HCT116 (cell line): Measurements from ENCODE around the gene BAIAP2L1. TPM values are rescaled to one million over a fixed set of nuclear protein-coding genes. Genes with fewer than 3 reads are reported as not detected.

ENCODE experiments used
- ATAC-seq: fragments of 200-7000 bp; cut with Tn5 transposase; 2 replicates; pipeline ENCODE4 v1.9.1; 2020; ENCODE audit warnings: mild to moderate bottlenecking, moderate library complexity
- BruUV-seq: library from RNA; stranded (reverse); fragments of 400-500 nt; replicated peaks from 2 replicates; lab custom pipeline; 2021; lab: Mats Ljungman, UMichigan
- CTCF ChIA-PET: fragments of 300-600 bp; sonication (Branson Sonifier 250); formaldehyde crosslinking; loops from one replicate; lab custom pipeline; 2021; ENCODE audit warnings: antibody characterized with exemption; lab: Charles Lee
- POLR2A ChIA-PET: fragments of 300-600, 350-600 bp; sonication (Branson Sonifier 250); formaldehyde crosslinking; loops from one replicate; lab custom pipeline; 2021; ENCODE audit warnings: antibody characterized with exemption; lab: Charles Lee
- RAD21 ChIA-PET, 2 experiments: fragments of 300-600 bp; sonication (Branson Sonifier 250); formaldehyde crosslinking; loops; one replicate each; lab custom pipeline; 2023; ENCODE audit warnings: low total read pairs in 2 of 2; ENCODE audit not compliant: uncharacterized antibody in 2 of 2, unreplicated experiment in 2 of 2, low non-redundant PET in 1 of 2; lab: Charles Lee
- DNase-seq: peaks from one replicate; pipeline ENCODE4 v3.0.0-alpha.2; 2010; ENCODE audit warnings: low read depth, low spot score
- H2AFZ ChIP-seq: fragments of 200-600 bp; shearing (Covaris generic), sonication (generic); 2 replicates; pipeline ENCODE4 v1.6.1; 2017; ENCODE audit warnings: low read depth, mixed run types, mixed read lengths, antibody characterized with exemption, low read length; ENCODE audit not compliant: poor library complexity, severe bottlenecking
- H3K27ac ChIP-seq: 2 replicates; pipeline ENCODE4 v1.5.1; 2012; ENCODE audit warnings: low read depth, low read length
- H3K27me3 ChIP-seq: fragments of 200-600 bp; sonication (generic); 2 replicates; pipeline ENCODE4 v1.6.1; 2016; ENCODE audit warnings: mixed run types, low read length, mixed read lengths; ENCODE audit not compliant: insufficient read depth
- H3K36me3 ChIP-seq, 2 experiments: fragments of 200-500 bp in 1 of 2; fragments of 200-600 bp in 1 of 2; sonication (Bioruptor generic) in 1 of 2; sonication (generic) in 1 of 2; 2 replicates each; pipeline versions ENCODE4 v1.5.1 to v1.6.1; 2014 to 2016; ENCODE audit warnings: low read length in 2 of 2, inconsistent platforms in 1 of 2, mixed read lengths in 1 of 2, mixed run types in 1 of 2; ENCODE audit not compliant: insufficient read depth in 2 of 2, control insufficient read depth in 1 of 2
- H3K4me1 ChIP-seq, 2 experiments: fragments of 200-600 bp in 1 of 2; sonication (generic) in 1 of 2; 2 replicates each; pipeline versions ENCODE4 v1.5.1 to v1.6.1; 2012 to 2017; ENCODE audit warnings: low read length in 2 of 2, inconsistent platforms in 1 of 2, mild to moderate bottlenecking in 1 of 2, mixed read lengths in 1 of 2, mixed run types in 1 of 2, moderate library complexity in 1 of 2; ENCODE audit not compliant: insufficient read depth in 2 of 2, control insufficient read depth in 1 of 2
- H3K4me2 ChIP-seq: fragments of 200-600 bp; sonication (generic); 2 replicates; pipeline ENCODE4 v1.6.1; 2017; ENCODE audit warnings: mixed run types, low read length, mixed read lengths
- H3K4me3 ChIP-seq, 2 experiments: fragments of 200-600 bp in 1 of 2; sonication (generic) in 1 of 2; replicated peaks in 1 of 2; 2 replicates each; pipeline ENCODE4 v1.5.1; 2011 to 2016; ENCODE audit warnings: low read length in 2 of 2, control low read depth in 1 of 2, low read depth in 1 of 2, mild to moderate bottlenecking in 1 of 2, mixed read lengths in 1 of 2, mixed run types in 1 of 2
- H3K79me2 ChIP-seq: fragments of 200-600 bp; sonication (generic); 2 replicates; pipeline ENCODE4 v1.6.1; 2017; ENCODE audit warnings: mild to moderate bottlenecking, mixed run types, low read length, moderate library complexity, mixed read lengths; ENCODE audit not compliant: insufficient read depth
- H3K9ac ChIP-seq: fragments of 200-600 bp; sonication (generic); 2 replicates; pipeline ENCODE4 v1.6.1; 2016; ENCODE audit warnings: low read length, mixed read lengths
- H3K9me2 ChIP-seq: fragments of 200-600 bp; sonication (generic), shearing (Covaris generic); 2 replicates; pipeline ENCODE4 v1.6.1; 2017; ENCODE audit warnings: mixed run types, mild to moderate bottlenecking, moderate library complexity; ENCODE audit not compliant: insufficient read depth
- H3K9me3 ChIP-seq, 2 experiments: fragments of 200-500 bp in 1 of 2; fragments of 200-600 bp in 1 of 2; sonication (Bioruptor generic) in 1 of 2; sonication (generic) in 1 of 2; 2 replicates each; pipeline ENCODE4 v1.6.1; 2014 to 2017; ENCODE audit warnings: low read length in 2 of 2, mixed read lengths in 2 of 2, inconsistent platforms in 1 of 2, low read depth in 1 of 2, mild to moderate bottlenecking in 1 of 2, mixed run types in 1 of 2, moderate library complexity in 1 of 2; ENCODE audit not compliant: control insufficient read depth in 1 of 2, insufficient read depth in 1 of 2
- H4K20me1 ChIP-seq: fragments of 200-600 bp; sonication (generic), shearing (Covaris generic); 2 replicates; pipeline ENCODE4 v1.6.1; 2017; ENCODE audit warnings: mixed run types, mild to moderate bottlenecking, moderate library complexity; ENCODE audit not compliant: insufficient read depth
- EGR1 ChIP-seq: IDR thresholded peaks from 2 replicates; pipeline ENCODE4 v1.6.1; 2012; ENCODE audit warnings: low read depth
- ELF1 ChIP-seq: IDR thresholded peaks from 2 replicates; pipeline ENCODE4 v1.6.1; 2012; ENCODE audit warnings: low read depth, borderline replicate concordance
- EZH2phosphoT487 ChIP-seq: fragments of 200-600 bp; IDR thresholded peaks from 2 replicates; pipeline ENCODE4 v1.6.1; 2018; ENCODE audit warnings: antibody characterized with exemption, borderline replicate concordance
- JUND ChIP-seq: IDR thresholded peaks from 2 replicates; pipeline ENCODE4 v1.6.1; 2012
- ZBTB33 ChIP-seq: IDR thresholded peaks from 2 replicates; pipeline ENCODE4 v1.6.1; 2011; ENCODE audit warnings: mild to moderate bottlenecking, low read length, moderate library complexity; ENCODE audit not compliant: insufficient replicate concordance; ENCODE audit errors: extremely low read depth
- intact Hi-C: fragments of 100-400 bp; cut with micrococcal nuclease; formaldehyde crosslinking; loops from 2 replicates; pipeline ENCODE4 v1.10.0; 2022
- total RNA-seq: library from RNA; stranded (reverse); gene quantifications from one replicate; pipeline ENCODE4 v1.2.1, GENCODE V29; 2021; ENCODE audit not compliant: unreplicated experiment

BAIAP2L1 gene
- total RNA-seq, 1 experiment from 2014 or later: 61.2 TPM

GRCh38 chr7:98278408-98278807 lies 122.5 kb downstream of the BAIAP2L1 start:
- DNase-seq (no peak), ATAC-seq (no peak)
- intact Hi-C loops: no loop called here
- peaks cover 16 to 33% of the 10 kb centered on the region in 2 experiments for H3K4me1 ChIP-seq
- H3K4me2 ChIP-seq: no peak overlapping the region
- H4K20me1 ChIP-seq: no peaks in the 10 kb centered on the region
- H3K4me3 ChIP-seq: no peak overlapping the region
- no TSS peak for BruUV-seq
- no peaks in the 10 kb centered on the region for H3K36me3 ChIP-seq
- CTCF ChIA-PET: no interaction called here
- TF ChIP-seq JUND: no peak
- TF ChIP-seq ZBTB33: no peak
- TF ChIP-seq EGR1: no peak
- H3K79me2 ChIP-seq: peaks cover 16% of the 10 kb centered on the region
- no peak overlapping the region for H2AFZ ChIP-seq
- RAD21 ChIA-PET: no interaction called here
- H3K9ac ChIP-seq: no peak overlapping the region
- POLR2A ChIA-PET: no interaction called here
- no peaks in the 10 kb centered on the region for H3K27me3 ChIP-seq
- H3K27ac ChIP-seq: no peak overlapping the region
- no peaks in the 10 kb centered on the region for H3K9me2 ChIP-seq
- H3K9me3 ChIP-seq: no peaks in the 10 kb centered on the region

GRCh38 chr7:98276241-98276761 lies 124.6 kb downstream of the BAIAP2L1 start:
- peaks cover 9 to 21% of the 10 kb centered on the region in 2 experiments for H3K4me1 ChIP-seq
- POLR2A ChIA-PET: interaction anchor here (1.4 kb wide), 1 partner anchor 9 kb away, joined by 4 read pairs; no protein-coding TSS in a partner anchor
- no peak overlapping the region for H3K4me3 ChIP-seq
- TF ChIP-seq EZH2phosphoT487 (no peak), ELF1 (no peak)
- TF ChIP-seq, all 23 proteins: peak for 0
- H3K4me2 ChIP-seq: no peak overlapping the region
- ChIA-PET RAD21 (no interaction called here), CTCF (no interaction called here)
- intact Hi-C loops: no loop called here
- no peaks in the 10 kb centered on the region for H3K79me2 ChIP-seq
- no peaks in the 10 kb centered on the region for H3K9me3 ChIP-seq
- H3K27ac ChIP-seq: no peak overlapping the region
- DNase-seq: no peak
- no peak for ATAC-seq
- H3K9me2 ChIP-seq: no peaks in the 10 kb centered on the region
- no peaks in the 10 kb centered on the region for H3K27me3 ChIP-seq
- no peak overlapping the region for H3K9ac ChIP-seq
- no peak overlapping the region for H2AFZ ChIP-seq
- BruUV-seq: no TSS peak
- H4K20me1 ChIP-seq: no peaks in the 10 kb centered on the region
- H3K36me3 ChIP-seq: no peaks in the 10 kb centered on the region
